Measurements from ENCODE around the gene MALT1.
A peak's percentile ranks its signal among the peaks of the same experiment; 100 is the strongest.

The MALT1 gene

GRCh38 chr18:58777471-58777870, 106.2 kb downstream of the MALT1 start:
- no peak for DNase-seq

- no peak for DNase-seq
Observed at GRCh38 chr18:58779529-58779928, 108.3 kb downstream of the MALT1 start.

DNA sequence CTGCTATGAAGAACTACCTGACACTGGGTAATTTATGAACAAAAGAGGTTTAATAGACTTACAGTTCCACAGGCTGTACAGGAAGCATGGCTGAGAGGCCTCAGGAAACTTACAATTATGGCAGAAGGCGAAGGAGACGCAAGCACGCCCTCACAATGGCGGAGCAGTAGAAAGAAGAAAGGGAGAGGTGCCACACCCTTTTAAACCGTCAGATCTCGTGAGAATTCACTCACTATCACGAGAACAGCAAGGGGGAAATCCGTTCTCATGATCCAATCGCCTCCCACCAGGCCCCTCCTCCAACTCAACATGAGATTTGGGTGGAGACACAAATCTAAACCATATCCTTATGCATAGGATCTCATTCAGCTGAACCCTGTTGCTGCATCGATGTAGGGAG, 108.8 kb downstream of the MALT1 start:
- no peak for DNase-seq

DNA sequence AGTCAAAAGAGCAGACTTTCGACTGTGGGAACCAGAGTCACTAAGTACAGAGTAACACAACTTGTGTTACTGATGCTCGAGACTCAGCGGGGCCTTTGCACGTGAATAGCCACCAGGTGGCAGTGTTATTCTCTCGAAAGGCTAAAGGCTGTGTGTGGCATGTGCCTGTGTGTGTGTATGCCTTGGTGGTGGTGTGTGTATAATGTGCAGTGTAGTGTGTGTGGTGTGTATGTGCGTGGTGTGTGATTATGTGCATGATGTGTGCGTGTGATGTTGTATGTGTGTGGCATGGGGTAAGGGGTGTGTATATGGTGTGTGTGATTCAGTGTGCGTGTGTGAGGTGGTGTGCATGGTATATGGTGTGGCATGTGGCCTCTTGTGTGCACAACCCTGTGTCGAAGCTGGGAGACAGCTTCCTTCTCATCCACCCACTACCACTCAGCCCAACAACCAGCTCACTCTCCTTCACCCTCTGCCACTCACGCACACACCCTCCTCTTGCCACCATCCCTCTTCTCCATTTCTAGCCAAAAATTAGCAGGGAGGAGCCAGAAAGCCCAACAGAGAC, 110.4 kb downstream of the MALT1 start:
- peak; percentile 71 for DNase-seq

DNA sequence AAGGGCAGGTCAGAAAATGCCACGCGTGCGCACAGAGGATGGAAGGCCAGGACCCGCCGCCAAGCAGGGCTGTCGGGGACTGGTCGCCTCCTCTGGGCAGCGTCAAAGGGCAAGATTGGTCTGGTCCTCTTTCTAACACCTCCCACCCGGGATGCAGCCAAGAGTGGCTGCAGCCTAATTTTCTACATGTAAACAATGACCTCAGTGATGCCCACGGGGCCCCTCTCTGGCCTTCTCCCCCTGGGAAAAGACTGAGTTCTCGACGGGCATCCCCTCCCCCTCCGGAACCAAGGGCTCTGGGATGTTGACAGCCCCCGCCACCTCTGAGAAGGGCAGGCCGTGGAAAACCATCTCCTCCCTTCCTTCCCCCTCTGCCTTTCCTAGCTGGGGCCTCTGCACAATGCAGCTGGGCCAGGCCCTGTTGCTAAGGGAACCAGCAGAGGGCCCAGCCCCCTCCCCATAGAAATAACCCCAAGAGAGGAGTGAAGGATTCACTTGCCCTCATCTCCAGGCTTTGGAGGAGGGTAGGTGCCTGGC, 113.4 kb downstream of the MALT1 start:
- DNase-seq = no peak

GRCh38 chr18:58785171-58785805, 114.0 kb downstream of the MALT1 start:
- no peak for DNase-seq

- no peak for DNase-seq
Observed at GRCh38 chr18:58785870-58786269, 114.6 kb downstream of the MALT1 start.

- no peak for DNase-seq
Observed at GRCh38 chr18:58787536-58788149, 116.4 kb downstream of the MALT1 start.

GRCh38 chr18:58788470-58788869, 117.2 kb downstream of the MALT1 start:
- DNase-seq = no peak

DNA sequence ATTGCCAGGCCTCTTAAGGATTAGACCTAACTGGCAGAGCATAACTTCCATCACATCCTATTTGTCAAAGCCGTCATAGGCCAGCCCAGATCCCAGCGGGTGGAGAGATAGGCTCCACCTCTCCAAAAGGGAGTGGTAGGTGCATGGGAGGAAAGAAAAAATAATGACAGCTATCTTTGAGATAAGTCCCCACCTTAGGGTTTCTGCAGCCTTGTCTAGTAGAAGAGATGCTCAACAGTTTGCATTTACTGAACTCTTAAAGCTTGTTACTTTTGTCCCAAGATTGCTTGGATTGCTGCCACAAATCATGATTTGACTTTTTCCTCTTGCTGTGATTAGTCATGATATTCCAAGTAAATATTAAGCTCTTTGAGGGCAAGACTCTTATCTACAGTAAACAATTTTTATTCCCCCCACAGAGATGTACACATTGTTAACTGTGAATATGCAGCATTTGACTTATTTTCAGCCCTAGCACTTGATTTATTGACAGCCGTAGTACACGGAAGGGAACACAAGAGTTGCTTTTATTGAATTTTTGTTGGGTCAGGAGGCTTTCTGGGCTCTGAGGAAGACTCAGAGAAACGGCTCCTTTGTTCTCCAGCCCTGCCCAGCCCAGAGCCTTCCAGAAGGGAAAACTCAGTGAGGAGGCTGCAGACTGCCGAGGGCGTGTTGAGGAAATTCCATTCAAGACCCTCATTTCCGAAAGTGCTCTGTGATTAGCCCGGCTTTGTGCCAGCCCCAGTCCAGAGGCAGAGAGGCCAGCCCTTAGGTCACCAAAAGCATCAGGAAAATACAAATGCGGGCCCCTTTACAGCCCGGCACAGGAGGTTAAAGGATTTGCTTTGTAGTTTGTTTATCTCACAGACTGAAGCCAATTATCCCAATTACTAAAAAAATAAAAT, 118.0 kb downstream of the MALT1 start:
- DNase-seq = no peak

- DNase-seq = no peak
Observed at GRCh38 chr18:58789876-58790240, 118.6 kb downstream of the MALT1 start.

DNA sequence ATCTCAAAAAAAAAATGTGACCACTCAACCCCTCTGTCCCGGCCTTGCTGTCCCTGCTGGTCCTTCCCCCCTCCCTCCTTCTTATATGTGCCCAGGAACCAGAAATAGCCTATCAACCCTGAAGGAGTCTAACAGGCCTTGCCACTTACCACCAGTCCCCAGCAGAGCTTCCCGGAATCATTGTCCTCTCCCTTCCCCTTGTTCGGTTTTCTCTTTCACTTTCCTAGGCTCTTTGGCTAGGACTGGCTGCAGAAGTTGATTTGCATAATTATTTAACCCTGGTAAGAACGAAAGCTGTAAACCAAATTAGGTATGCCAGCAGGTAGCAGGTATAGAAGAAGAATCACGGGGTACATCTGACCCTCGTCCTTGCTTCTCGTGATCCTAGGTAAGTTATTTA, 120.8 kb downstream of the MALT1 start:
- no peak for DNase-seq

GRCh38 chr18:58793361-58793760, 122.1 kb downstream of the MALT1 start:
- no peak for DNase-seq

GRCh38 chr18:58796220-58796619, 125.0 kb downstream of the MALT1 start:
- DNase-seq = no peak

- DNase-seq = no peak
Observed at GRCh38 chr18:58800582-58800981, 129.3 kb downstream of the MALT1 start.

- no peak for DNase-seq
Observed at GRCh38 chr18:58802959-58803358, 131.7 kb downstream of the MALT1 start.

GRCh38 chr18:58803978-58804377, 132.7 kb downstream of the MALT1 start:
- DNase-seq = no peak

Measured in CD4-positive, alpha-beta T cell treated with Interleukin-1 beta for 1 hour (primary cell).